Heart left ventricle (tissue), 13 donors: ENCODE data around the gene RAD51B.

Source experiments
- POLR2A ChIP-seq, 2 donors: fragments of 450-650 bp; IDR thresholded peaks; one replicate each; pipeline ENCODE4 v1.6.1; 2017; ENCODE audit warnings: antibody characterized with exemption in 2 of 2, mild to moderate bottlenecking in 2 of 2, moderate library complexity in 2 of 2
- TF ChIP-seq, protein P1 (sequence below), 12 donors: fragments of 200-600 bp; sonication (generic) in 4 of 12; IDR thresholded peaks; one replicate each; pipeline versions ENCODE4 v1.5.0 to v1.8.0; 2018 to 2022; ENCODE audit warnings: antibody characterized with exemption in 12 of 12, mild to moderate bottlenecking in 5 of 12
- donor health status: ischemic (EF 13 %, LVEDD 7.1; RV severe dilation, severe dysfunction).
- donor health status: DM: no; HTN: yes; CAD: no.
- donor health status: DM: no; HTN: no; CAD: no.
- donor health status: ischemic (EF 25% LVEDD 6.9; RV normal size, moderate dysfunction).
- donor health status: ischemic (EF 25% LVEDD 5.7; RV mildly dilated, moderate dysfunction).
- donor health status: ischemic (EF 35%, LVEDD 5.7; RV mildly dilated, moderate dysfunction).
- donor health status: nonischemic (EF 11% LVEDD 7.7; RV severe dilation, severe dysfunction).
- donor health status: DM: yes; HTN: yes; CAD: no.
- donor health status: PGD.
- donor health status: ischemic (EF 29% LVEDD 5.4; RV normal size, mild dysfunction).
- donor health status: nonischemic (EF 23%, LVEDD 6.1; RV moderate dilation, normal function).

DNA sequence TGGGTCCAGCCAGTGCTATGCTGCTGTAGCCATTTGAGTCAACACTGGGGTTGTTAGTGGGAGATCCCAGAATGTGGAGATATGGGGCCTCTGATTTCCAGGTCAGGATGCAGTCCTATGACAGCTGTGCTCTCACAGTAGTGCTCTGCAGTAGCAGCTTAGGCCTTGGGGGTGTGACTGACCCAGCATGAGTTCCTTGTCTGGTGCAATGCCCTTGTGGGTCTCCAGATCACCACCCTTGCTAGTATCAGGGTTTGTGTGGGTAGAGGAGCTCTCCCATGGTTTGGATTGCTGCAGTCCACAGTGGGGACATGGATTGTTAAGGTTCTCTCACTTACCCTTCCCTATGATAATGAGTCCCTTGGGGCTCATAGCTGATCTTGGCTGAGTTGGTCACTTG lies 113.7 kb downstream of the RAD51B start:
- TF ChIP-seq, protein P1, sequence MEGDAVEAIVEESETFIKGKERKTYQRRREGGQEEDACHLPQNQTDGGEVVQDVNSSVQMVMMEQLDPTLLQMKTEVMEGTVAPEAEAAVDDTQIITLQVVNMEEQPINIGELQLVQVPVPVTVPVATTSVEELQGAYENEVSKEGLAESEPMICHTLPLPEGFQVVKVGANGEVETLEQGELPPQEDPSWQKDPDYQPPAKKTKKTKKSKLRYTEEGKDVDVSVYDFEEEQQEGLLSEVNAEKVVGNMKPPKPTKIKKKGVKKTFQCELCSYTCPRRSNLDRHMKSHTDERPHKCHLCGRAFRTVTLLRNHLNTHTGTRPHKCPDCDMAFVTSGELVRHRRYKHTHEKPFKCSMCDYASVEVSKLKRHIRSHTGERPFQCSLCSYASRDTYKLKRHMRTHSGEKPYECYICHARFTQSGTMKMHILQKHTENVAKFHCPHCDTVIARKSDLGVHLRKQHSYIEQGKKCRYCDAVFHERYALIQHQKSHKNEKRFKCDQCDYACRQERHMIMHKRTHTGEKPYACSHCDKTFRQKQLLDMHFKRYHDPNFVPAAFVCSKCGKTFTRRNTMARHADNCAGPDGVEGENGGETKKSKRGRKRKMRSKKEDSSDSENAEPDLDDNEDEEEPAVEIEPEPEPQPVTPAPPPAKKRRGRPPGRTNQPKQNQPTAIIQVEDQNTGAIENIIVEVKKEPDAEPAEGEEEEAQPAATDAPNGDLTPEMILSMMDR (IDR thresholded peaks at IDR 0.05) = no peak
- TF ChIP-seq POLR2A (IDR thresholded peaks at IDR 0.05) = no peak
